SK-N-MC (cell line): ENCODE results near the gene SELENOW.
"Not testable (repeated sequence)": the region's sequence is repeated elsewhere in the genome, so short reads cannot be mapped to it uniquely, and the experiment has no call there.

Experiments
- DNase-seq: peaks from one replicate; pipeline ENCODE4 v3.0.0-alpha.2; 2011; ENCODE audit warnings: low read depth, low spot score
- H3K27ac ChIP-seq: fragments of 200-600 bp; sonication (generic); 2 replicates; pipeline ENCODE4 v1.5.1; 2016; ENCODE audit warnings: mixed run types
- H3K36me3 ChIP-seq: fragments of 200-600 bp; sonication (generic); 2 replicates; pipeline ENCODE4 v1.6.1; 2017; ENCODE audit warnings: antibody characterized with exemption, low read length, mixed read lengths; ENCODE audit not compliant: insufficient read depth
- H3K4me3 ChIP-seq: fragments of 200-600 bp; sonication (generic); 2 replicates; pipeline ENCODE4 v1.5.1; 2016
- H3K9ac ChIP-seq: fragments of 200-600 bp; sonication (generic); 2 replicates; pipeline ENCODE4 v1.8.0; 2017; ENCODE audit warnings: mixed run types, mixed read lengths; ENCODE audit not compliant: insufficient read length
- H3K9me3 ChIP-seq: fragments of 200-600 bp; sonication (generic); 2 replicates; pipeline ENCODE4 v1.6.1; 2017; ENCODE audit warnings: low read depth, mild to moderate bottlenecking, antibody characterized with exemption, low read length, moderate library complexity, mixed read lengths
- EZH2 ChIP-seq: fragments of 200-600 bp; sonication (generic); IDR thresholded peaks from one replicate; pipeline ENCODE4 v1.6.1; 2017; ENCODE audit warnings: antibody characterized with exemption
- FOXP2 ChIP-seq: optimal IDR thresholded peaks from 2 replicates; pipeline ENCODE3; 2011; ENCODE audit warnings: mild to moderate bottlenecking, moderate library complexity; ENCODE audit not compliant: insufficient read depth; ENCODE audit errors: extremely low read length, control extremely low read depth
- POLR2AphosphoS5 ChIP-seq: IDR thresholded peaks from 2 replicates; pipeline ENCODE4 v1.6.1; 2012; ENCODE audit warnings: mild to moderate bottlenecking, low read depth, low read length, borderline replicate concordance

Gene SELENOW

GRCh38 chr19:47786566-47786965, 8.1 kb downstream of the SELENOW start:
- Histone ChIP-seq H3K9ac (no peak overlapping the region), H3K27ac (no peak overlapping the region), H3K4me3 (no peak overlapping the region), H3K9me3 (no peaks in the 10 kb centered on the region), H3K36me3 (peaks cover 15% of the 10 kb centered on the region)
- DNase-seq, result no peak
- TF ChIP-seq FOXP2, result no peak
- no peak for TF ChIP-seq POLR2AphosphoS5
- no peak for TF ChIP-seq EZH2

- not testable (repeated sequence) for H3K9me3 ChIP-seq, H3K27ac ChIP-seq, H3K9ac ChIP-seq, H3K4me3 ChIP-seq, DNase-seq, H3K36me3 ChIP-seq
These were observed 8.8 kb downstream of the SELENOW start for GRCh38 chr19:47787307-47787706.

GRCh38 chr19:47789811-47790210, 11.3 kb downstream of the SELENOW start:
- not testable (repeated sequence) for DNase-seq, H3K4me3 ChIP-seq, H3K27ac ChIP-seq, H3K36me3 ChIP-seq, H3K9me3 ChIP-seq, H3K9ac ChIP-seq

- Histone ChIP-seq H3K9ac (no peak overlapping the region), H3K36me3 (peaks cover 2% of the 10 kb centered on the region), H3K27ac (no peak overlapping the region), H3K4me3 (no peak overlapping the region), H3K9me3 (no peaks in the 10 kb centered on the region)
- TF ChIP-seq POLR2AphosphoS5 (no peak), EZH2 (no peak), FOXP2 (no peak)
- no peak for DNase-seq
These were observed 11.9 kb downstream of the SELENOW start for GRCh38 chr19:47790398-47790814.

GRCh38 chr19:47792616-47793015, 14.1 kb downstream of the SELENOW start:
- no peak overlapping the region for H3K27ac ChIP-seq
- no peaks in the 10 kb centered on the region for H3K9me3 ChIP-seq
- H3K9ac ChIP-seq, result no peak overlapping the region
- no peak for DNase-seq
- H3K36me3 ChIP-seq, result no peaks in the 10 kb centered on the region
- TF ChIP-seq POLR2AphosphoS5 (no peak), EZH2 (no peak), FOXP2 (no peak)
- H3K4me3 ChIP-seq, result no peak overlapping the region

- DNase-seq, result no peak
- no peak for TF ChIP-seq POLR2AphosphoS5
- TF ChIP-seq FOXP2, result no peak
- TF ChIP-seq EZH2, result no peak
- H3K4me3 ChIP-seq, result no peak overlapping the region
These were observed 16.0 kb downstream of the SELENOW start for GRCh38 chr19:47794526-47794925.

GRCh38 chr19:47796785-47797184, 18.3 kb downstream of the SELENOW start:
- Histone ChIP-seq H3K4me3 (no peak overlapping the region), H3K27ac (no peak overlapping the region), H3K36me3 (no peaks in the 10 kb centered on the region), H3K9me3 (no peaks in the 10 kb centered on the region), H3K9ac (no peak overlapping the region)
- TF ChIP-seq FOXP2, result no peak
- TF ChIP-seq POLR2AphosphoS5, result no peak
- TF ChIP-seq EZH2, result no peak
- DNase-seq, result no peak

More at GRCh38 chr19:47794526-47794925, 16.0 kb downstream of the SELENOW start:
- H3K36me3 ChIP-seq, result no peaks in the 10 kb centered on the region
- no peak overlapping the region for H3K27ac ChIP-seq
- no peaks in the 10 kb centered on the region for H3K9me3 ChIP-seq
- H3K9ac ChIP-seq, result no peak overlapping the region

GRCh38 chr19:47797996-47798903, 19.7 kb downstream of the SELENOW start:
- H3K27ac ChIP-seq, result no peak overlapping the region
- TF ChIP-seq EZH2, result no peak
- TF ChIP-seq FOXP2, result no peak
- no peak for TF ChIP-seq POLR2AphosphoS5

GRCh38 chr19:47798904-47799266, 20.4 kb downstream of the SELENOW start:
- Histone ChIP-seq H3K27ac (no peak overlapping the region), H3K36me3 (no peaks in the 10 kb centered on the region), H3K9me3 (no peaks in the 10 kb centered on the region), H3K9ac (no peak overlapping the region), H3K4me3 (no peak overlapping the region)
- no peak for TF ChIP-seq POLR2AphosphoS5
- TF ChIP-seq EZH2, result no peak
- TF ChIP-seq FOXP2, result no peak
- no peak for DNase-seq

More at GRCh38 chr19:47797996-47798903, 19.7 kb downstream of the SELENOW start:
- no peak for DNase-seq
- no peak overlapping the region for H3K4me3 ChIP-seq
- no peaks in the 10 kb centered on the region for H3K36me3 ChIP-seq
- H3K9ac ChIP-seq, result no peak overlapping the region
- H3K9me3 ChIP-seq, result no peaks in the 10 kb centered on the region
